ENCODE data around the gene KRT79. TPM values are rescaled to one million over a fixed set of nuclear protein-coding genes. Genes with fewer than 3 reads are reported as not detected.

The KRT79 gene
- total RNA-seq, 2 donors from 2014 or later, result not detected

DNA sequence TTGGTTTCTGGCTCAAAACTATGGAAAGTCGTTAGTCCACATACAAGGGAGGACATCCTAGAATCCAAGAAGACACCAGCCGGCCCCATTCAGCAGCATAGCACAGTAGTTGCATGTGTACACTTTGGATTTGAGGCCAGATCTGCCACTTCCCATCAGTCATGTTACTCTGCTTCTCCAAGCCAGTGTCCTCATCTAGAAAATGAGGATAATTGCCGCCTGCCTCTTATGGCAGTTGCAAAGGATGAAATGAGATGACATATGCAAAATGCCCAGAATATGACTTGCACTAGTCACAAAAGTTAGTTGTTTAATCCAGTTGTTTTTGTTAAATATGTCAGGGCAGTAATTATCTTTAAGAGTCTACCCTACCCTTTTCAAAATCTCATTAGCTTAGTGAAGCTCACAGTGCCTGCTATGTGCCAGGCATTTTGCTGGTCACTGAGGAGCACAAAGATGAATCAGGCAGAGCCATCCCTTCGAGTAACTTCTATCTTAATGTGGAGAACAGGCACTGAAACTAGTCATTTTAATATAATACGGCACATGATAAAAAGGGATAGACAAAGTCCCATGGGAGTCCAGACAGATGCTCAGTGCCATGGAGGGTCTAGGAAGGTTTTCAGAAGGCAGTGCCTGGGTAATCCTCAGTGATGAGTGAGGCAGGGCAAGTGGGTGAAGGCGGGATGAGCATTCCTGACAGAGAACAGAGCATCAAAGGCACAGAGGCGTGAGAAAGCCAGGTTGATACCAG lies 50.4 kb downstream of the KRT79 start:
- no peaks in the 10 kb centered on the region for H3K9me3 ChIP-seq (ENCODE audit: control insufficient read depth, low read length)
- Mint-ChIP-seq H3K27ac (no peak overlapping the region), H3K27me3 (ENCODE audit: insufficient read depth) (peaks cover 17% of the 10 kb centered on the region), H3K36me3 (ENCODE audit: low read depth) (no peaks in the 10 kb centered on the region), H3K4me3 (no peak overlapping the region), H3K4me1 (no peaks in the 10 kb centered on the region), H3K9me3 (no peaks in the 10 kb centered on the region)
- no peaks in the 10 kb centered on the region for H3K36me3 ChIP-seq (ENCODE audit: control insufficient read depth, insufficient read depth, low read length)
- TF ChIP-seq, protein P1, sequence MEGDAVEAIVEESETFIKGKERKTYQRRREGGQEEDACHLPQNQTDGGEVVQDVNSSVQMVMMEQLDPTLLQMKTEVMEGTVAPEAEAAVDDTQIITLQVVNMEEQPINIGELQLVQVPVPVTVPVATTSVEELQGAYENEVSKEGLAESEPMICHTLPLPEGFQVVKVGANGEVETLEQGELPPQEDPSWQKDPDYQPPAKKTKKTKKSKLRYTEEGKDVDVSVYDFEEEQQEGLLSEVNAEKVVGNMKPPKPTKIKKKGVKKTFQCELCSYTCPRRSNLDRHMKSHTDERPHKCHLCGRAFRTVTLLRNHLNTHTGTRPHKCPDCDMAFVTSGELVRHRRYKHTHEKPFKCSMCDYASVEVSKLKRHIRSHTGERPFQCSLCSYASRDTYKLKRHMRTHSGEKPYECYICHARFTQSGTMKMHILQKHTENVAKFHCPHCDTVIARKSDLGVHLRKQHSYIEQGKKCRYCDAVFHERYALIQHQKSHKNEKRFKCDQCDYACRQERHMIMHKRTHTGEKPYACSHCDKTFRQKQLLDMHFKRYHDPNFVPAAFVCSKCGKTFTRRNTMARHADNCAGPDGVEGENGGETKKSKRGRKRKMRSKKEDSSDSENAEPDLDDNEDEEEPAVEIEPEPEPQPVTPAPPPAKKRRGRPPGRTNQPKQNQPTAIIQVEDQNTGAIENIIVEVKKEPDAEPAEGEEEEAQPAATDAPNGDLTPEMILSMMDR (conservative IDR thresholded peaks at IDR 0.05), result no peak
- DNase-seq, result no peak
- no peak overlapping the region for H3K27ac ChIP-seq (ENCODE audit: low read depth, low read length)
- WGBS, 2 experiments (ENCODE audit: insufficient coverage in 1 of 2, insufficient read length in 1 of 2), result 87 to 89% methylated on average over 7 of the region's 7 CpGs
- H3K4me3 ChIP-seq (ENCODE audit: low read length), result no peak overlapping the region
- peaks cover 38% of the 10 kb centered on the region for H3K27me3 ChIP-seq (ENCODE audit: control insufficient read depth, insufficient read depth, low read length, poor library complexity, severe bottlenecking)
- no peaks in the 10 kb centered on the region for H3K4me1 ChIP-seq (ENCODE audit: control insufficient read depth, insufficient read depth, low read length)
- H3K9ac ChIP-seq (ENCODE audit: extremely low read depth, low read length, poor library complexity, severe bottlenecking), result no peak overlapping the region

DNA sequence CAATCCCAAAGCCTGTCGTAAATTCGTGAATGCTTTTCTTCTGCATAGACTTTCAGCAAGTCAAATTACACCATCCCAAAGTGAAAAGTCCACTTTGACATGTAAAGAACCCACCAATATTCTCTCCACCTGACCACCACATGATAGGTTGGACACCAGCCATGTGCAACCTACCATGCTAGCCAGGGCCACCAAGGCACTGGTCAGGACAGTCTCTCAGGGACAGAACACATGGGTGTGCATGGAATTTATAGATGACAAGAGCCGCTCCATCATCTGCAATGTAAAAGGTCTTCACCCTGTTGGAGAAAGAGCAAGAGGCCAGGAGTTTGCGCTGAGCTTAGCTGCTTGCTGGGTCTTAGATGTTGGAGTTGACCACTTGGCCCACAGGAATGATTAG lies 51.6 kb downstream of the KRT79 start:
- Histone ChIP-seq H3K4me3 (ENCODE audit: low read length) (no peak overlapping the region), H3K9ac (ENCODE audit: extremely low read depth, low read length, poor library complexity, severe bottlenecking) (no peak overlapping the region), H3K9me3 (ENCODE audit: control insufficient read depth, low read length) (no peaks in the 10 kb centered on the region), H3K27ac (ENCODE audit: low read depth, low read length) (no peak overlapping the region), H3K4me1 (ENCODE audit: control insufficient read depth, insufficient read depth, low read length) (no peaks in the 10 kb centered on the region), H3K36me3 (ENCODE audit: control insufficient read depth, insufficient read depth, low read length) (no peaks in the 10 kb centered on the region), H3K27me3 (ENCODE audit: control insufficient read depth, insufficient read depth, low read length, poor library complexity, severe bottlenecking) (peaks cover 45% of the 10 kb centered on the region)
- TF ChIP-seq, protein P1 (conservative IDR thresholded peaks at IDR 0.05), result no peak
- Mint-ChIP-seq H3K36me3 (ENCODE audit: low read depth) (no peaks in the 10 kb centered on the region), H3K4me1 (no peaks in the 10 kb centered on the region), H3K27me3 (ENCODE audit: insufficient read depth) (peaks cover 15% of the 10 kb centered on the region), H3K27ac (no peak overlapping the region), H3K9me3 (no peaks in the 10 kb centered on the region), H3K4me3 (no peak overlapping the region)
- WGBS, 2 experiments (ENCODE audit: insufficient coverage in 1 of 2, insufficient read length in 1 of 2), result 95 to 96% methylated on average over 4 of the region's 4 CpGs
- DNase-seq, result no peak

DNA sequence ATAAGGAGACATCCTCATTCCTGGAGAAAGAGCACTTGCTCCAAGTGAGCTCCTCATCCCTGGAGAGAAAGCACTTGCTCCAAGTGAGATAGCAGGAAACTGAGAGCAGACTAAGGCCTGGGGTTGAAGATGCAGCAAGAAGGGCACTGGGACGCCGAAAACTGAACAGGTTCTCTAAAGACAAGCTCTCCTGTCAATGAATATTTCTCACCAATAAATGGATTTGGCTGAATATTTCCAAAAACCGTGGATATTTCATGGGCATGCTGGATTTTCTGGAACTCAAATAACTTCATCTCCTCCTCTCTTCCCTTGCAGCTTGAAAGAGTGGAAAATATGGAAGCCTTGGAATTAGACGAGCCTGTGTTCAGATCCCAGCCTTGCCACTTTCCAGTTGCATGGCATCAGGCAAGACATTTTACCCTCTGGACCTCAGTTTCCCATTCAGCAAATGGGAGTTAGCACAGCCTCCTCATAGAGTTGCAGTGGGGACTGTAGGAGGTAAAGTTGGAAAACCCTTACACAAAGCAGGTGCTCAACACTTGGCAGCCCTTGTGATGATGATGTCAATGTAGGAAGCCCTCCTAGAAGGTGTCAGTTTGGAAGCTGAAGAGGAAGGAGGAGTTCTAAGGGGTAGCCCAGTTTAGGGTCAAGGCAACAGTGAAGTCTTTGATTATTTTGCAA lies 52.6 kb downstream of the KRT79 start:
- Histone ChIP-seq H3K27me3 (ENCODE audit: control insufficient read depth, insufficient read depth, low read length, poor library complexity, severe bottlenecking) (peaks cover 45% of the 10 kb centered on the region), H3K4me3 (ENCODE audit: low read length) (no peak overlapping the region), H3K9me3 (ENCODE audit: control insufficient read depth, low read length) (no peaks in the 10 kb centered on the region), H3K36me3 (ENCODE audit: control insufficient read depth, insufficient read depth, low read length) (no peaks in the 10 kb centered on the region), H3K27ac (ENCODE audit: low read depth, low read length) (no peak overlapping the region), H3K9ac (ENCODE audit: extremely low read depth, low read length, poor library complexity, severe bottlenecking) (no peak overlapping the region), H3K4me1 (ENCODE audit: control insufficient read depth, insufficient read depth, low read length) (no peaks in the 10 kb centered on the region)
- 80 to 94% methylated on average over 3 to 4 of the region's 4 CpGs for WGBS, 2 experiments (ENCODE audit: insufficient coverage in 1 of 2, insufficient read length in 1 of 2)
- Mint-ChIP-seq H3K36me3 (ENCODE audit: low read depth) (no peaks in the 10 kb centered on the region), H3K4me3 (no peak overlapping the region), H3K27me3 (ENCODE audit: insufficient read depth) (peaks cover 13% of the 10 kb centered on the region), H3K4me1 (no peaks in the 10 kb centered on the region), H3K9me3 (no peaks in the 10 kb centered on the region), H3K27ac (no peak overlapping the region)
- DNase-seq, result no peak
- TF ChIP-seq, protein P1 (conservative IDR thresholded peaks at IDR 0.05), result no peak

All from endodermal cell (in vitro differentiated cells).